HG03460 (cell line): ENCODE data around the gene DDA1.
"Not testable (repeated sequence)": the region's sequence is repeated elsewhere in the genome, so short reads cannot be mapped to it uniquely, and the experiment has no call there.

Source experiments
- ATAC-seq: cut with Tn5 transposase; IDR thresholded peaks from one replicate; pipeline ENCODE4 v1.9.1; 2021; ENCODE audit not compliant: unreplicated experiment

The DDA1 gene

GRCh38 chr19:17286752-17287151, 22.6 kb upstream of the DDA1 start:
- no peak for ATAC-seq

GRCh38 chr19:17289489-17289888, 19.9 kb upstream of the DDA1 start:
- no peak for ATAC-seq

- peak; percentile 83 for ATAC-seq
These were observed 16.9 kb upstream of the DDA1 start for GRCh38 chr19:17292301-17293074.

GRCh38 chr19:17293605-17294004, 15.8 kb upstream of the DDA1 start:
- ATAC-seq, result no peak

GRCh38 chr19:17294051-17294891, 15.1 kb upstream of the DDA1 start:
- no peak for ATAC-seq

GRCh38 chr19:17295551-17295950, 13.8 kb upstream of the DDA1 start:
- ATAC-seq, result not testable (repeated sequence)

GRCh38 chr19:17296273-17296672, 13.1 kb upstream of the DDA1 start:
- ATAC-seq, result no peak

- ATAC-seq, result no peak
These were observed 12.4 kb upstream of the DDA1 start for GRCh38 chr19:17296976-17297375.

GRCh38 chr19:17300992-17301619, 8.3 kb upstream of the DDA1 start:
- no peak for ATAC-seq

GRCh38 chr19:17302391-17303166, 6.8 kb upstream of the DDA1 start:
- no peak for ATAC-seq

GRCh38 chr19:17303167-17303939, 6.0 kb upstream of the DDA1 start, which contains the start of gene ABHD8:
TSS of gene ABHD8 (minus strand) at chr19:17303425. CDS start at chr19:17301616, 1,809 bp downstream.
- ATAC-seq, result peak; percentile 44

- ATAC-seq, result no peak
These were observed 5.5 kb upstream of the DDA1 start for GRCh38 chr19:17303940-17304267.

- no peak for ATAC-seq
These were observed 4.8 kb upstream of the DDA1 start for GRCh38 chr19:17304386-17305215.

- ATAC-seq, result no peak
These were observed 4.2 kb upstream of the DDA1 start for GRCh38 chr19:17305216-17305516.

- peak; percentile 55 for ATAC-seq
These were observed 3.7 kb upstream of the DDA1 start, which contains the start of gene MRPL34 for GRCh38 chr19:17305517-17306284. TSS of gene MRPL34 (plus strand) at chr19:17305872. CDS start at chr19:17305893, 21 bp downstream.

GRCh38 chr19:17306285-17306714, 3.1 kb upstream of the DDA1 start:
- ATAC-seq, result no peak

- no peak for ATAC-seq
These were observed 1.4 kb upstream of the DDA1 start for GRCh38 chr19:17307876-17308377.

GRCh38 chr19:17309965-17310461, 650 bp downstream of the DDA1 start:
- ATAC-seq, result no peak
